Activated CD4-positive, alpha-beta T cell treated with anti-CD3 and anti-CD28 coated beads for 4 hours (primary cell): ENCODE data around the gene RBM25.
"Not testable (repeated sequence)": the region's sequence is repeated elsewhere in the genome, so short reads cannot be mapped to it uniquely, and the experiment has no call there.

ENCODE experiments used
- DNase-seq, 2 donors: peaks; one replicate each; pipeline ENCODE4 v3.0.0-alpha.2; 2020

RBM25 gene

GRCh38 chr14:73058224-73058921, at the start of gene RBM25:
Gene RBM25 (plus strand): TSS chr14:73058534. CDS start chr14:73071642, 13,108 bp downstream.
- peak; percentile 94 for DNase-seq

DNA sequence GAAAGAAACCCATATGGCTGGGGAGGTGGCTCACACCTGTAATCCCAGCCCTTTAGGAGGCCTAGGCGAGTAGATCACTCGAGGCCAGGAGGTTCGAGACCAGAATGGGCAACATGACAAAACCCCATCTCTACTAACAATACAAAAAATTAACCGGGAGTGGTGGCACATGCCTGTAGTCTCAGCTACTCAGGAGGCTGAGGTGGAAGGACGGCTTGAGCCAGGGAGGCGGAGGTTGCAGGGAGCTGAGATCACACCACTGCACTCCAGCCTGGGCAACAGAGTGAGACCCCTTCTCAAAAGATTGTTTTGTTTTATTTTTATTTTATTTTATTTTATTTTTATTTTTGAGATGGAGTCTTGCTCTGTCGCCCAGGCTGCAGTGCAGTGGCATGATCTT, 47.1 kb upstream of the RBM25 start:
- not testable (repeated sequence) for DNase-seq

GRCh38 chr14:73014105-73014504, 44.2 kb upstream of the RBM25 start:
- no peak for DNase-seq

GRCh38 chr14:73015552-73015951, 42.8 kb upstream of the RBM25 start:
- not testable (repeated sequence) for DNase-seq

DNA sequence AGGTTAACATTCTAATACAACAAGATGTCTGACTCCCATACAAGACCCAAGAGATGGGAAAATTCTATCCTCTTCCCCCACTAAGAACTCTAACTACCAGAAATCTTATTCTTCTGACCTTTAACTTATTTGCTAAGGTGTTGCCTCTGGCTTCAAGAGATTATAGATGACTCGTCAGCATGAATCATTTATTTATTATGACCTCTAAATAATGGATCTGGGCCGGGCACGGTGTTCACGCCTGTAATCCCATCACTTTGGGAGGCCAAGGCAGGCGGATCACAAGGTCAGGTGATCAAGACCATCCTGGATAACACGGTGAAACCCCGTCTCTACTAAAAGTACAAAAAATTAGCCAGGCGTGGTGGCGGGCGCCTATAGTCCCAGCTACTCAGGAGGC, 42.3 kb upstream of the RBM25 start:
- not testable (repeated sequence) for DNase-seq

DNA sequence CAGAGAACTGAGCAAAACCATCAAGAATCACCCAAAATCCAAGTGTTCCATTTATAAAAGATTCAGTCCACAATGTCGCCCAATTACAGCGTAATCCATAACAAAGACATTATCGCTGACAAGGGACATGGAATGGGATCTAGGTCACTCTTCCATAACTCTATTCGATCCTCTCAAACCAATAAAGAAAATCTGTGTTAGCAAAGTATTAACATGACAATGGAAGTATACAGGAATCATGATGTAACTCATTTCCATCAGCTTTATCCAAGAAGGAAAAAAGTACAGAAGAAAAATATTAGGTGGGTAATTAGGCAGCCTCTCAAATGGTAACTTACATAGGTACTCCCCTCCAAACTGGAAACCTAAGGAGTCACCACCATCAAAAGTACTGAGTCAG, 36.3 kb upstream of the RBM25 start:
- DNase-seq: no peak

DNA sequence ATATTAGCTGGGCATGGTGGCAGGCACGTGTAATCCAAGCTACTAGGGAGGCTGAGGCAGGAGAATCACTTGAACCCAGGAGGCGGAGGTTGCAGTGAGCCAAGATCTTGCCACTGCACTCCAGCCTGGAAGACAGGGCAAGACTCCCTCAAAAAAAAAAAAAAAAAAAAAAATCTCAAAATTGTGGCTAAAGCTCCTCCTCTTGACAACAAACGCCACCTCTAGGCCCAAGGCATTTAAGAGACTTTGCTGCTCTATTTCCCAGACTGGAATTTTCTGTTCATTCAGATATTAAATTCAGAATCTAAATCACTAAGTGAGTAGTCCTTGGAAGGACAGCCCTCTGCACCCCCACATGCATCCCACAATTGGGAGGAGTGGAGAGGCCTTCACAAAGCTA, 32.8 kb upstream of the RBM25 start:
- no peak for DNase-seq

DNA sequence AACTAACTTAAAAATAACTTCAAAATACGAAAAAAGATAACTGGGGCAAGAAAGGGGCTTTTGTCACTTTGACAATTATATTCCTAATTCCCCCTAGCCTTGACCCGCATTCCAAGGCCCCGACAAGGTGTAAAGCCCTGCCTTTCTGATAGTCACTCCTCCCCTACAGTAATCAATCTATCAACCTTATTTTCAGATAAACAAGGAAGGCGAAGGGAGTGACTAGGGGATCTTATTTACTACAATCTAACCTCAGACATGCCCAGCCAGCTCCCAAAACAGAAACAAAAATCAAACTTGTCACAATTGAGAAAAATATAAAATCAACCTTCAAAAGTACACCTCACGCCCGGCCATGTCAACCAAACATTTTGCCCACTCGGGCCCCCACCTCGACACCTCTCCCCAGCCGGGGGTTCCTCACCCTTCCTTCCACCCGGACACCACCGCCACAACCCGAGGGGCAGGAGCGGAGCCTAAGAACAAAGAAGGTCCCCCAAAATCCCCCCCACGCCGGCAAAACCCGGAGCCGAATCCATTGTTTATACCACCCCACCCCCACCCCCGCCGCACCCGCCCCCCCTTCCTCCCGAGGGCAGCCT, 32.0 kb upstream of the RBM25 start:
- DNase-seq: no peak

DNA sequence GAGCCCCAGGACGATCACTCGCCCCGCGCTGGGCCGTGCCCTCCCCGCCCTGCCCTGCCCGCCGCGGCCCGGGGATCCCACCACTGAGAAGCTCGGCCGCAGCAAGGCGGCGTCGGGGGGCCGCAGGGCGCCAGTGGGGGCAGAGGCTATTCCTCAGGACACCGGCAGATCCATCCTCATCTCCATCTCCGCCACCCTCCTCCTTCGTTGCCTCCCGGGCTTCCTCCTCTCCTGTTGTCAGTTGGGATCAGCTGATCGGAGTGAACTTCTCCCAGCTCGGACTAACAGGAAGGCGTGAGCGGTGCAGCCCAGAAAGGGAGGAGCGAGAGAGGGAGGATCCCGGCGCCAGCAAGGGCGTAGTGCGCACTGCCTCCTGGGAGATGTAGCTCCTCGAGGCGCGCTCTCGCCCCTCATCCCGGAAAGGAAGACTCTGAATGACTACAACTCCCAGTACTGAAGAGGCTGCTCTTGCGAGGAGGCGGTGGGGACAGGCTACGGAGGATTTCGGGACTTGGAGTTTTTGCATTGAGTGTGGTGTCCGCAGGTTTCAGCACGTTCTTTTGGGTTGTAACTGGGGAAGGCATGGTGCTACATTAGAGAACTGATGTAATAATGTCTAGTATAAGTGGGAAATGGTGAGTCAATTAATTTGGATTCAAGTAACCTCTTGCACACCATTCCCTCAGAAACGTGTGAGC, 31.3 kb upstream of the RBM25 start, which contains the start of gene ZFYVE1:
Gene ZFYVE1, minus strand, starts transcription at position 262 of the 698 bp plus-strand sequence. CDS start 2,598 bp downstream, outside the sequence.
- peak; percentile 87 to 89 for DNase-seq

GRCh38 chr14:73027546-73027945, 30.8 kb upstream of the RBM25 start:
- DNase-seq: no peak

DNA sequence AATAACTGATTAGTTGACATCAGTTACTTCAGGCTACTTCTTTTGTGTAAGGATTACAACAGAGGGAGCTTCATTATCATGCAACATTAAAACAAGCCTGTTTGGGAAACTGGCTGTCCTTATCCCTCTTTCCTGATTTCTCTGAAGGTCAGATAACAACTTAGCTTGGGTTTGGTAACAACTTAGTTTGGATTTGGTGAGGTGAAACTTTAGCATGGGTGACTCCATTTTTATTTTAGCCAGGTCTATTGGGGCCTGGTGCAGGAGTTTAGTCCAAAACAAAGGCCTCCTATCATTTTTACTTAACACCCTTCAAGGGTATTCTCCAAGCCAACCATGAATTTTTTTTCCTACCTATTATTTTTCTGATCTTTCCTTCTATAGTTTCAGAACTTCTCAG, 30.4 kb upstream of the RBM25 start:
- DNase-seq: no peak

GRCh38 chr14:73036706-73037450, 21.5 kb upstream of the RBM25 start:
- DNase-seq: not testable (repeated sequence)

DNA sequence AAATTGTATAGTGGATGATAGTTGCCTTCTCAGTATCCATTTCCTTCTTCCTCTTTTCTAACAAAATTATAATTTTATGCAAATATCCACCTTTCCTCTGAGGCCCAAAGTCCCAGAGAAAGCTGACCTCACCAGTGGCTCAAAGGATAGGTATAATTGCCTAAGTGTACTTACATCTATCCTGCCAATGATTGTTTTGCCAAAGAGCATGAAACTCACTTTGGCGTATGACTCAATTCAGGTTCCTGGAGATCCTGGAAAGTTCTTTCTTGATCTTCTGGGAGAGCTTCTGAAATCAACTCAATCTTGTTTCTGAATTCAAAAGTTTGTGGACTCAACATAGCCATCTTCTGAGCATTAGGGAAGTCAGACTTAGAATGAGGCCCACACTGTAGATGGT, 10.5 kb upstream of the RBM25 start:
- DNase-seq: no peak

DNA sequence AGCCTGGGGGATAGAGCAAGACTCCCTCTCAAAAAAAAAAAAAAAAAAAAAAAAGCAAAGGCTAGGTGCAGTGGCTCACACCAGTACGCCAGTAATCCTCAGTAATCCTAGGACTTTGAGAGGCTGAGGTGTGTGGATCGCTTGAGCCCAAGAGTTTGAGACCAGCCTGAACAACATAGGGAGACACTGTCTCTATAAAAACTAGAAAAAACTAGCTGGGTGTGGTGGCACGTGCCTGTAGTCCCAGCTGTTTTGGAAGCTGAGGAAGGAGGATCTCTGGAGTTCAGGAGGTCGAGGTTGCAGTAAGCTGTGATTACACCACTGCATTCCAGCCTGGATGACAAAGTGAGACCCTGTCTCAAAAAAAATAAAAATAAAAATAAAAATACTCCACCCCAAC, 8.9 kb upstream of the RBM25 start:
- no peak for DNase-seq

DNA sequence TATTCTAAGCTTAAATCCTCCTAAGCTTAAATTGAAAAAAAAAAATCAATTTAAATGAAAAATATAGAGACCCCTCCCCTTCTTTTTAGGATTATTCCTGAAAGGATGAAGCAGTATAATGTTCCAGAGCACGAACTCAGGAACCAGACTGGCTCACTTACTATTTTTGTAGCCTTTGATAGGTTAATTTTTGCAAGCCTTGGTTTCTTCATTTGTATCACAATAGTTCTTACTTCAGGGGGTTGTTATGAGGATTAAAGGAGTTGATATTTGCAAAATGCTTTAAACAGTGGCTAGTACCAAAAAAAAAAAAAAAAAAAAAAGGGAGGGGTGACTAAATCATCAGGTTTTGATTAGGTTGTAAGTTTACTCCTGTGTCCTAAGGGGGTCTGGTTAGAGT, 3.1 kb upstream of the RBM25 start:
- DNase-seq: no peak

GRCh38 chr14:73057944-73058223, 450 bp upstream of the RBM25 start:
- DNase-seq: no peak

DNA sequence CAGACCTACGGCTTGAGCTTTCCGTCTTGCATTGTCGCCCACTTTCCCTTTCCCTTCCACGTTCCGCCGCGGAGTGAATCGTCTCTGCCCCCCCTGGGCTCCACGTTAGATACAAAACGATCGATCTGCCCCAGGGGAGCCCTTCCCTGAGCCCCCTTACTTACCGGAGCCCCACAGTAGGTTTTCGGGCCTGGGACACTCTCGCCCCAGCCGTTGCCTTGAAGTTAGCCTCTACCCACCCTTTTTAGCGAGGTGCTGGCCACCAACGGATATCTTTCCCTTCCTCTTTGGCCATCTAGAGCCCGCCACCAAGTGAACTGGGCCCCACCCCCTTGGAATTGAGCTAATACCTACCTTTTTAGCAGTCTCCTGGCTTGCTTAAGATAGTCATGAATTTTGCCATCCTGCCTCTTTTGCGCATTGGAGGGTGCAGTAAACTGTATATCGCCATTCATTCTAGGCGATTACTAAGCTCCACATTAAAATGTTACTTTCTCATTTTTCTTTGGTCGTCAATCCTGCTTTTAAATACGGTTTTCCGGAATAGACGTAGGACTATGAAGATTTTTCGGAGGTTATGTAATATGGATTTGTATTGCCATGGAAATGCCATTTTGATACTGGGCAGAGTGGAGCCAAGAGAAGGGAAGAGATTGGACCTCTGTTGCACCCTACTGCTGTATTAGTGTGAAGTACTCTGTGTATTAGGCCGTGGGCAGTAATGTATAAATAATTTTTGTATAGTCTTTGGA, 764 bp downstream of the RBM25 start:
- DNase-seq: no peak

GRCh38 chr14:73069585-73069984, 11.3 kb downstream of the RBM25 start:
- DNase-seq: no peak

DNA sequence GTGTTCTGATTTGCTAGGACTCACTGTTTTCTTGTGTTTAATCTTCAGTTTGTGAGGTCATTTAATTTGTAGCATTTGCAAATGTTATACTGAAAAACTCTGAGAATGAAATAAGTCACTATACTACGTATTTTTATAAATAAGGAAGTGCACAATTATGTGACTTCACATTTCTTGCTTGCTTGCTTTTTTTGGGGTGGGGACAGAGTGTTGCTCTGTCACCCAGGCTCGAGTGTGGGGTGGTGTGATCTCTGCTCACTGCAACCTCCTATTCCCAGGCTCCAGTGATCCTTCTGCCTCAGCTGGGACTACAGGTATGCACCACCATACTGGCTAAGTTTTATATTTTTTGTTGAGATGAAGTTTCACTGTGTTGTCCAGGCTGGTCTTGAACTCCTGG, 32.7 kb downstream of the RBM25 start:
- DNase-seq: no peak

DNA sequence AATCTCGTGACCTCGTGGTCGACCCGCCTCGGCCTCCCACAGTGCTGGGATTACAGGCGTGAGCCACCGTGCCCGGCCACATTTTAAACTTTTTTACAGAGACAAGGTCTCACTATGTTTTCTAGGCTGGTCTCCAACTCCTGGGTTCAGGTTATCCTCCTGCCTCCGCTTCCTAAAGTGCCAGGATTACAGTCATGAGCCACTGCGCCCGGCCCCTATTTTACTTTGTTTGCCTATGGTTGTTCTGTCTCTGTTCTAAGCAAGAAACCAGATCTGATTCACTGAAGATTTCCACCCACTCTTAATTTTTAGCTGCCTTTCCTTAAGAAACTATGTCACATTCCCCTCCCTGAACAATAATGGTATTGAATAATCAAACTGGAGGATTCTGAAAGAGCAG, 39.1 kb downstream of the RBM25 start:
- DNase-seq: no peak

- DNase-seq: no peak
Observed at GRCh38 chr14:73100334-73100733, 42.0 kb downstream of the RBM25 start.

DNA sequence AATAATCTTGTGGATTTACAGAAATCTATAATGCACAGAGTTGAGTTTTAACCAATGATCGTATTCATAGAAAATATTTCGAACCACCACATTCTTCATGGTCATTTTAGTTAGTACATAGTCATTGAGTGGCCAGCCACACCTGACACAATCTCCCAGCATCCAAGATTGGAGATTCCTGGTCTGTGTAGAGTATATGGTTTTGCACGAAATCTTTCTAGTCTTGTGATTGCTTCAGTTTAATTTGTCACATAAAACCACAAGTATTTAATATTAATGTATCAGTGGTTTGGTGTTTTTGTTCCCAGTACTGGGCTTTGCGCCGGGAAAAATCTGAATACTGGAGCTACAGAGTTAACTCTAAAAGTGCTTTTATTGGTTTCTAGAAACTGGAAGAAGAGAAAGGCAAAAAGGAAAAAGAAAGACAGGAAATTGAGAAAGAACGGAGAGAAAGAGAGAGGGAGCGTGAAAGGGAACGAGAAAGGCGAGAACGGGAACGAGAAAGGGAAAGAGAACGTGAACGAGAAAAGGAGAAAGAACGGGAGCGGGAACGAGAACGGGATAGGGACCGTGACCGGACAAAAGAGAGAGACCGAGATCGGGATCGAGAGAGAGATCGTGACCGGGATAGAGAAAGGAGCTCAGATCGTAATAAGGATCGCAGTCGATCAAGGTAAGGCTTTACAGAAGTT, 44.6 kb downstream of the RBM25 start:
- DNase-seq: no peak
